DND-41 (cell line): ENCODE measurements around the gene DOCK4.
A peak's percentile ranks its signal among the peaks of the same experiment; 100 is the strongest.

Experiments used
- ATAC-seq: fragments of 200-7000 bp; cut with Tn5 transposase; 3 replicates; pipeline ENCODE4 v1.9.1; 2021; ENCODE audit warnings: low read depth; ENCODE audit not compliant: insufficient read depth
- DNase-seq: peaks from one replicate; pipeline ENCODE4 v3.0.0-alpha.2; 2020
- H2AFZ ChIP-seq: 2 replicates; pipeline ENCODE4 v1.6.0; 2012; ENCODE audit warnings: low read depth, low read length
- H3K27ac ChIP-seq: 2 replicates; pipeline ENCODE4 v1.5.1; 2012; ENCODE audit warnings: low read length, inconsistent platforms
- H3K27me3 ChIP-seq: fragments of 200-600 bp; sonication (generic); 2 replicates; pipeline ENCODE4 v1.6.0; 2012; ENCODE audit warnings: low read length, mild to moderate bottlenecking, inconsistent platforms; ENCODE audit not compliant: insufficient read depth, poor library complexity
- H3K36me3 ChIP-seq: 2 replicates; pipeline ENCODE4 v1.5.1; 2012; ENCODE audit warnings: low read length, inconsistent platforms; ENCODE audit not compliant: insufficient read depth
- H3K4me1 ChIP-seq: 2 replicates; pipeline ENCODE4 v1.5.1; 2012; ENCODE audit warnings: mild to moderate bottlenecking, low read length; ENCODE audit not compliant: insufficient read depth
- H3K4me2 ChIP-seq: 2 replicates; pipeline ENCODE4 v1.6.0; 2012; ENCODE audit warnings: mild to moderate bottlenecking, moderate library complexity, low read length, inconsistent platforms; ENCODE audit not compliant: insufficient read depth
- H3K4me3 ChIP-seq, 2 experiments: fragments of 200-600 bp in 1 of 2; shearing (Covaris generic) in 1 of 2; 2 replicates each; pipeline ENCODE4 v1.5.1; 2012 to 2016; ENCODE audit warnings: inconsistent platforms in 2 of 2, low read length in 2 of 2, mild to moderate bottlenecking in 2 of 2, low read depth in 1 of 2, moderate library complexity in 1 of 2
- H3K79me2 ChIP-seq: 2 replicates; pipeline ENCODE4 v1.6.0; 2012; ENCODE audit warnings: low read length, inconsistent platforms; ENCODE audit not compliant: insufficient read depth
- H3K9ac ChIP-seq: 2 replicates; pipeline ENCODE4 v1.6.0; 2012; ENCODE audit warnings: low read depth, mild to moderate bottlenecking, inconsistent platforms, low read length, moderate library complexity
- H3K9me3 ChIP-seq: 2 replicates; pipeline ENCODE4 v1.5.1; 2012; ENCODE audit warnings: low read length, moderate library complexity, mild to moderate bottlenecking, inconsistent platforms; ENCODE audit not compliant: insufficient read depth, severe bottlenecking
- H4K20me1 ChIP-seq: 2 replicates; pipeline ENCODE4 v1.6.0; 2012; ENCODE audit warnings: low read length; ENCODE audit not compliant: insufficient read depth
- EZH2 ChIP-seq: IDR thresholded peaks from 3 replicates; pipeline ENCODE4 v1.6.1; 2012; ENCODE audit warnings: borderline replicate concordance, low read depth, mild to moderate bottlenecking, moderate library complexity, low read length, inconsistent platforms; ENCODE audit not compliant: severe bottlenecking
- TF ChIP-seq, protein P1 (sequence below): IDR thresholded peaks from 2 replicates; pipeline ENCODE4 v1.5.1; 2012; ENCODE audit warnings: borderline replicate concordance, low read length, moderate library complexity, mild to moderate bottlenecking; ENCODE audit not compliant: poor library complexity, severe bottlenecking; ENCODE audit errors: extremely low read depth

DOCK4 gene

DNA sequence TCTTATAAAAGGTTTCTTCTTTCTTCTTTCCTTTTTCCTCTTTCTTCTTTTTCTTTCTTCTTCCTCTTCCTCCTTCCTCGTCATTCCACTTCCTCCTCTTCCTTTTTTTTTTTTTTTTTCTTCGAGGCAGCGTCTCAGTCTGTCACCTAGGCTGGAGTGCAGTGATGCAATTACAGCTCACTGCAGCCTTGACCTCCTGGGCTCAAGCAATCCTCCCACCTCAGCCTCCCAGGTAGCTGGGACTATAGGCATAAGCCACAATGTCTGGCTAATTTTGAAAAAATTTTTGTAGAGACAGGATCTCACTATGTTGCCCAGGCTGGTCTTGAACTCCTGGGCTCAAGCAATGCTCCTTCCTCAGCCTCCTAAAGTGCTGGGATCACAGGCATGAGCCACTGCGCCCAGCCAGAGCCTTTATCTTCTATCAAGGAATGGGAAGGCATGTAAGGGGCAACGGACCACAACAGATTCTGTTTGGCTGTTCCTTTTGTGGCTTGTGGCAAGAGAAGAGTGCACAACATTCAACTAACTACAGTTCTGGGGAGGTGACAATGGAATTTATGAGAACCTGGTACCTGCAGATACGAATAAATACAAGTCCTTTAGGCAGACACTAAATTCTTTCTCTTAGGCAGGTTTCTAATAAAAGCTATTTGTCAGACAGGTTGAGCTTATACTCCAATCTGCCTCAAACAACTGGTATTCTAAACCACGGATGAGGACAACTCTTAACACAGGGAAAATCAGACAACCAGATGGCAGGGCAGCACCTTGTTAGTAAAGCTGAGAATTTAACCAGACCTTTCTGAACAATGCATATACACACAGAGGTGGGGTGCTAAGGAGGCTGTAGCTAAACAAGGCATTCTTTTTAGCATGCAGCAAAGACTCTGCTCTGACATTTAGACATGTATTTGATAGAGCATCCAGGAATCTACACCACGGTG, 100.3 kb downstream of the DOCK4 start:
- TF ChIP-seq EZH2: no peak
- TF ChIP-seq, protein P1, sequence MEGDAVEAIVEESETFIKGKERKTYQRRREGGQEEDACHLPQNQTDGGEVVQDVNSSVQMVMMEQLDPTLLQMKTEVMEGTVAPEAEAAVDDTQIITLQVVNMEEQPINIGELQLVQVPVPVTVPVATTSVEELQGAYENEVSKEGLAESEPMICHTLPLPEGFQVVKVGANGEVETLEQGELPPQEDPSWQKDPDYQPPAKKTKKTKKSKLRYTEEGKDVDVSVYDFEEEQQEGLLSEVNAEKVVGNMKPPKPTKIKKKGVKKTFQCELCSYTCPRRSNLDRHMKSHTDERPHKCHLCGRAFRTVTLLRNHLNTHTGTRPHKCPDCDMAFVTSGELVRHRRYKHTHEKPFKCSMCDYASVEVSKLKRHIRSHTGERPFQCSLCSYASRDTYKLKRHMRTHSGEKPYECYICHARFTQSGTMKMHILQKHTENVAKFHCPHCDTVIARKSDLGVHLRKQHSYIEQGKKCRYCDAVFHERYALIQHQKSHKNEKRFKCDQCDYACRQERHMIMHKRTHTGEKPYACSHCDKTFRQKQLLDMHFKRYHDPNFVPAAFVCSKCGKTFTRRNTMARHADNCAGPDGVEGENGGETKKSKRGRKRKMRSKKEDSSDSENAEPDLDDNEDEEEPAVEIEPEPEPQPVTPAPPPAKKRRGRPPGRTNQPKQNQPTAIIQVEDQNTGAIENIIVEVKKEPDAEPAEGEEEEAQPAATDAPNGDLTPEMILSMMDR: no peak
- H3K4me1 ChIP-seq: peaks cover 6% of the 10 kb centered on the region; the same call in 1 of the 2 replicates
- no peaks in the 10 kb centered on the region for H3K9me3 ChIP-seq
- H3K27me3 ChIP-seq: no peaks in the 10 kb centered on the region
- H2AFZ ChIP-seq: no peak overlapping the region
- H3K9ac ChIP-seq: no peak overlapping the region
- no peak overlapping the region for H3K27ac ChIP-seq
- ATAC-seq (no peak), DNase-seq (no peak)
- H3K4me3 ChIP-seq: no peak overlapping the region
- H3K36me3 ChIP-seq: no peaks in the 10 kb centered on the region
- H3K4me2 ChIP-seq: no peak overlapping the region
- H3K79me2 ChIP-seq: no peaks in the 10 kb centered on the region
- H4K20me1 ChIP-seq: no peaks in the 10 kb centered on the region

DNA sequence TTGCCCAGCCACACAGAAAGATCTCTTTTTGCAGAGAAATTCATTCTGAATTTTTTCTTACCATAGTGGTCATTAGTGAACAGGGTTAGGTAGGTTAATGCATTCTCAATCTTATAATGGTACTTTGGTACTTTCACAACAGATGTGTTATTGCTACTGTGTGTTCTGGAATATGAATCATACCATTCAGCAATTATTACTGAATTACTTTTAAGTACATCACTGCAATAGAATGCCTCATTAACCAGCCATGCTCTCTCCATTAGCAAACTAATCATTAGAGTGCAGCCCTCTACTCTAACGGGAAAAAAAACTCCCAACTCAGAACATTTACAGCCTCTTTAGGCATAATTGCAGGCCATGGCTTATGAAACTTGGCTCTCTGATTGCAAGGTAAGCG, 102.1 kb downstream of the DOCK4 start:
- no peaks in the 10 kb centered on the region for H3K79me2 ChIP-seq
- TF ChIP-seq, protein P1: no peak
- no peak for TF ChIP-seq EZH2
- ATAC-seq (no peak), DNase-seq (no peak)
- no peaks in the 10 kb centered on the region for H3K36me3 ChIP-seq
- H3K27me3 ChIP-seq: no peaks in the 10 kb centered on the region
- H3K4me3 ChIP-seq: no peak overlapping the region
- no peak overlapping the region for H3K27ac ChIP-seq
- no peak overlapping the region for H3K4me2 ChIP-seq
- no peaks in the 10 kb centered on the region for H3K9me3 ChIP-seq
- peaks cover 6% of the 10 kb centered on the region; the same call in 1 of the 2 replicates for H3K4me1 ChIP-seq
- H2AFZ ChIP-seq: no peak overlapping the region
- no peaks in the 10 kb centered on the region for H4K20me1 ChIP-seq
- H3K9ac ChIP-seq: no peak overlapping the region

DNA sequence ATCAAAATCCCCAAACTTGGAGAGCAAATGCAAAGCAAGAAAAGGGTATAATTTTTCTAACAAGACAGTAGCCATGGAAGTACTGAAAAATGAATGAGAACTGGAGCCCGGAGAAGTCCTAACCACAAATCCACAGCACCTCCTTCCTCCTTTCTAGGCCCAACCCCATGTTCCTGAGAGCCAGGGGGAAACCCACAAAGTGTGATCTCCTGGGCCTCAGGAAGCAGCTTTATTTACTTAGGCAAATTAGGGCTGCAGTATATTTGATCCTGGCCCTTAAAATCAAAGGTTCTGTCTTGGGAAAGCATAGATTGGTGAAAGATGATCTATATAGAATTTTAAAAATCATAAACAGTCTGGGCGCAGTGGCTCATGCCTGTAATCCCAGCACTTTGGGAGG, 103.0 kb downstream of the DOCK4 start:
- Histone ChIP-seq H2AFZ (no peak overlapping the region), H3K4me3 (no peak overlapping the region), H3K9me3 (no peaks in the 10 kb centered on the region), H3K36me3 (no peaks in the 10 kb centered on the region), H3K79me2 (no peaks in the 10 kb centered on the region), H3K9ac (no peak overlapping the region), H3K27ac (no peak overlapping the region), H3K4me1 (peaks cover 6% of the 10 kb centered on the region; the same call in 1 of the 2 replicates), H3K4me2 (no peak overlapping the region), H4K20me1 (no peaks in the 10 kb centered on the region), H3K27me3 (no peaks in the 10 kb centered on the region)
- ATAC-seq (peak; percentile 64; the same call in 2 of the 3 replicates), DNase-seq (no peak)
- TF ChIP-seq, protein P1: no peak
- TF ChIP-seq EZH2: no peak
